NCI-H187 treated with DMSO at 0.1 percent for 48 hours (cell line): Measurements from ENCODE around the gene PSMD14.
"Not testable (repeated sequence)": the region's sequence is repeated elsewhere in the genome, so short reads cannot be mapped to it uniquely, and the experiment has no call there.

Experiments used
- DNase-seq: peaks from one replicate; lab custom pipeline; 2025; lab: John Stamatoyannopoulos, UW

Gene PSMD14

DNA sequence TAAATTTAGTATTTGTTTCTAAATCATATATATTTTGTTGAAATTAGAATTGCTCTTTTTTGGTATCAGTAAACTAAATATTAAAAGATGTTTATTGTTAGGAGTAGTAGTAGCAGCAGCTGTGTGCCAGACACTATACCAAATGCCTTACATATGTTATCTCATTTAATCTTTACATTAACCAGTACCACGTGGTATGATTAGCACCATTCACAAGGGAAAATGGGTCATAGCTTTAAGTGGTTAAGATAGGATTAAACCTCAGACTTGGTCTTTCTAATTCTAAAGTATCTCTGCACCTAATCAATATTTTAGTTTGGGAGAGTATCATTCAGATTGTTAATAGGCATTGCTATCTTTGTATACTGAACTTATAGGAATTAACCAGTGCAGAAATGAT lies 29.0 kb downstream of the PSMD14 start:
- no peak for DNase-seq

DNA sequence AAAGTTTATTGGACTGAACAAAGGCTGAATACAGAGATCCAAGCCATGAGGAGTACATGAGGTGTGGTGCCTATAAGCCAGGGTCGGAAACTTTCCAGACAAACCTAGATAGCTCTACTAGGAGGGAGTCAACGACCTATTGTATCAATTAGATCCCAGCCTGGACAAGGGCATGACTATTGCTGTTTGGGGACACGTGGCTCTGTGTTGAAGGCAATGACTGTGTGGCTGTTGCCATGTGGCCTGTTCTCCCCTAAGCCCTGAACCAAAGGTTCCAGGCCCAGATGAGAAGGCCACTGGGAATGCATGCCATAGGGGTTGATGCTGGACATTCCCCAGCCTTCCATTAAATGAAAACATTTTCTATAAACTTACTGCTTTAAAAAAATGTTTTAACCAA lies 31.3 kb downstream of the PSMD14 start:
- DNase-seq, result not testable (repeated sequence)

DNA sequence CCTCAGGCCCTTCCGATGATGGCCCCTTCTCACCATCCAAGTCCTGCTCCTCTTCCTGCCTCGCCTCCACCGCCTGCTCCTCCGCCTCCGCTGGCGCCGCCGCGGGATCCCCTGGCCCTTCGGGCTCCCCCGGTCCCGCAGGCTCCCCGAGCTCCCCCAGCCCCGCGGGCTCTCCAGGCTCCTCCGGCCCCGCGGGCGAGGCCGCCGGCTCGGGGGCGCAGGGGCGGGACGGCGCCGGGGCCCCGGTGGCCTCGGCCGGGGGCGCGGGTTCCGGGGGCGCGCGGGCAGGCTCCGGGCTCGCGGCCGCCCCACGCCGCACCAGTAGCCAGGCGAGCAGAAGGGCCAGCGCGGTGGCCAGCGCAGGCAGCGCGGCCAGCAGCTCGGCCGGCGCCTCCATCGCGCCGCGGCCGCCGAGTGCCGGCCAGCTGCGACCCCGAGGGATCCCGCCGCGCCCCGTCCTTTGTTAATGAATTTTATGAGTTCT lies 32.7 kb downstream of the PSMD14 start:
- DNase-seq, result not testable (repeated sequence)

DNA sequence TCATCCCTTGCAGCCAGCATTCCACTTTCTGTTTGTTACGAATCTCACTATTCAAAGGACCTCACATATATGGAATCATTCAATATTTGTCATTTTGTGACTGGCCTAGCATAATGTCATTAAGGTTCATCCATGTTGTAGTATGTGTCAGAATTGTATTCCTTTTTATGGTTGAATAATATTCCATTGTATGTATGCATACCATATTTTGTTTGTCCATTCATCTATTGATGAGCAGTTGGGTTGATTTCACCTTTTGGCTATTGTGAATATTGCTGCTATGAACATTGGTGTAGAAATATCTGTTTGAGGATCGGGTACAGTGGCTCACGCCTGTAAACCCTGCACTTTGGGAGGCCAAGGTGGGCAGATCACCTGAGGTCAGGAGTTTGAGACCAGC lies 35.0 kb downstream of the PSMD14 start:
- no peak for DNase-seq

DNA sequence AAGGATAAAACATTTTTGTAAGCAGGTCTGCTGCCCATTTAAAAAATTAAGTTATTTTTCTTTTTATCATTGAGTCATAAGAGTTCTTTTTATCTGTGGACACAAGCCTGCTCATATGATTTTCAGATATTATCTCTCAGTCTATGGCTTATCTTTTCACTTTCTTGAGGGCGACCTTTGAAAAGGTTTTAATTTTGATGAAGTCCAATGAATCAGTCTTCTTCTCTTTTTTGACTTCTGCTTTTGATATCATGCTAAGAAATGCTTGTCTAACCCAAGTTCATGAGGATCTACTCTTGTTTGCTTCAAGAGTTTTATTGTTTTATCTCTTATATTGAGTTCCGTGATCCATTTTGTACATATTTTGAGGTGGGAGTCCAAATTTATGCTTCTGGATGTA lies 36.5 kb downstream of the PSMD14 start:
- no peak for DNase-seq

DNA sequence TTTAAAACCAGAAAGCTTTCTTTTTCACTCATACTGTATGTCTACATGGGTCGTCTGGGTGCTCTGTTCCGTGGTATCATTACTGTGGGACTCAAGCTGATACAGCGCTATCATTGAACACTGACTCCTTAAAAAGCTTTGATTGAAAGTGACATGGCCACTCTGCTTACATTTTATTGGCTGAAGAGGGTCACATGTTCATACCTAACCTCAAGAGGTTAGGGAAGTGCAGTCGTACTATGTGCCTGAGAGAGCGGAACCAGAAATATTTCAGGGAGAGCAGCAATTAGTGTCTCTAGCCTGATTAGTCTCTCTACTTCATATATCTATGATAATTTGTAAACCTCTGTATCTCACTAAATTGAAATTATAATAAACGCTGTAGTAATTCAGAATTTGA lies 43.5 kb downstream of the PSMD14 start:
- no peak for DNase-seq

DNA sequence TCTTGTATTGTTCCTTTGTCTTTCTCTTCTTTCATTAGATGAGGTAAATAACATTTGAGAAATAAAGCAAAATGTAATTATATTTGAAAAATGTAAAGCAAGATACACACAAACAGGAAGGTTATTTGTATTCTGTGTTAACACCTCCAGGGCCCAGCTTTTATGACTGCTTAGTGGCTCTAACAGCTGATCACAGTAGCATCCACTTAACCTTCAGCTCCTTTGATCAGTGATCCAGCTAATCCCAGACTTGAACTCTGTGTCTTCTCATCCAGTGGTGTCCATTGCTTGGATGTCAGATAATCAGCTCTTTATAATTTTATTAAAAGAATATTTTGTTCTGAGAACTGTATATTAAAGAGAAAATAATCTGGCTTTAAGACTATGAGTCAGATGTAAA lies 44.5 kb downstream of the PSMD14 start:
- no peak for DNase-seq

DNA sequence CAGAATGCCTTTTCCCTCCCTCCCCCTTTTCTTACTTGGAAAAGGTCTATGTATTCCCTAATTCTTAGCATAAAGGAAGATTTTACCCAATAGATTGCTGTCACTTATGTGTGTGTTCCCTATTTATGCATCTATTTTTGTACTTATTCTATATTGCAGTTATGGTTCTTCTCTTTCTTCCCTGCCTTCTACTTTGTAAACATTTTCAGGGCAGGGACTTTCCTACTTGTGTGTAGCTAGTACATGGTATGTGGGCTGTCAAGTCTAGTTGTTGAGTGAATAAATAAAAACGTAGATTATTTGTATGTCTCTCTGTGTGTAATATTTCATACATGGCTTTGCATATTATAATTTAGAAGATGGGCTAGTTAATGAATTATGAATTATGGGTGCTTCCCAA lies 45.3 kb downstream of the PSMD14 start:
- no peak for DNase-seq

DNA sequence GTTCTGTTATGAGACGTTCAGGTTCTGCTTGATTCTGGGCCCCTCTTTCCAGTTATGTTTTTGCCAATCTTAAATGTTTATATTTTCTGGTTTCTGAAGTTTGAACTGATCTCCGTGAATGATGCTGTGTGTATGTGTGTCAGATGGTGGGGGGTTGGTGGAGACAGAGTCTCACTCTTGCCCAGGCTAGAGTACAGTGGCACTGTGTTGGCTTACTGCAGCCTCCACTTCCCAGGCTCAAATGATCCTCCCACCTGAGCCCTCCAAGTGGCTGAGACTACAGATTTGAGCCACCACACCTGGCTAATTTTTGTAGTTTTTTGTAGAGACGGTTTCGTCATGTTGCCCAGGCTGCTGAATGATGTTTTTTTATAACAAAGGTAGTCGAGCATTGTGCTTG lies 45.9 kb downstream of the PSMD14 start:
- no peak for DNase-seq

DNA sequence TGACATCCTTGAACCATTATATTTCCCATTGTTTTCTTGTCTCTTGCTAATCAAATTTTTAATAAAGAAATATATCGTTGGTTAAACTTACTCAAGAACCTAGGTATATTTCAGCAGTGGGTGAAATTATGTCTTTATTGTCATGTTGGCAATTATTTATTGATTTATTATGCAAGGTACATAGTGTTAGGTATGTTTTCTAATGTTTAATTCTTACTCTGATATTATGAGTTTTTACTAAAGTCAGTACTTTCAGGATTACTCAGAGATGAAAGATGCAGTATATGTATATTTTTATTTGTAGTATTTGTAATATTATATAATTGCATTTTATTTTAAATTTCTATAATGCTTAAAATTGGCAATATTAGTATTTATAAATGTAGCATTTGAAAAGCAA lies 46.9 kb downstream of the PSMD14 start:
- DNase-seq, result no peak

DNA sequence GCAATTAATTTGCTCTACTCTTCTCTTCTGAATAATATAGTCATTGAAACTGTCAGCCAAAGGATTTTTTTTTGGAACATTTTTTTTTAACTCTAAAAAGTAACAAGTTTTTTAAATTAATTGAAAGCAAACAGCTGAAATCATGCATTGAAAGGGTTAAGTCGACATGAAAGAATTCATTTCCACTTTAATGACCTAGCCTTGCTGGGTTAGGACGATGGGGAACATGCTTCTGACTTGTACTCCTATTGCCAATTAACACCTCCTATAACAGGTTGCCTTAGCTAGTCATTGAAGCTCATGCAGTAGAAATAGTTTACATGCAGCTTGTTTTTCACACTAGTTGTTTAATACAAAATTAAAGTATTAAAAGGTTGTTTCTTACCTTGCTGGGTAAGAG lies 47.8 kb downstream of the PSMD14 start:
- DNase-seq, result no peak

DNA sequence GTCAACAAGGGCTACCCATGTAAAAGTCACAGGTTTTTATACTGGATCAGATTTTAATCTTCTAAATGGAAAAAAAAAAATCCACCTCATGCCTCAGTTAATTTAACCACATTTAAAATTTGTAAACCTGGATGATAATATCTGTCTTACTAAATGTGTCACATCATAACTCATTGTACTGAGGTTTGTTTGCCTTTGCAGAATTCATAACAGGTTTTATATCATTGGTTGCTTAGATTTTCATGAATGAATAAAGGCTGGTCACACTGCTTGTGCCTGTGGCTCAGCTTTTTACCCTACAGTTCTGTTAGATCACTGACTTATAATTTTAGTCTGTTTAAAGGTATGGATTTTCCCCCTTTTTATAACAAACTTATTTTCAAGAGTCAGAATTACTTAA lies 48.9 kb downstream of the PSMD14 start:
- no peak for DNase-seq

DNA sequence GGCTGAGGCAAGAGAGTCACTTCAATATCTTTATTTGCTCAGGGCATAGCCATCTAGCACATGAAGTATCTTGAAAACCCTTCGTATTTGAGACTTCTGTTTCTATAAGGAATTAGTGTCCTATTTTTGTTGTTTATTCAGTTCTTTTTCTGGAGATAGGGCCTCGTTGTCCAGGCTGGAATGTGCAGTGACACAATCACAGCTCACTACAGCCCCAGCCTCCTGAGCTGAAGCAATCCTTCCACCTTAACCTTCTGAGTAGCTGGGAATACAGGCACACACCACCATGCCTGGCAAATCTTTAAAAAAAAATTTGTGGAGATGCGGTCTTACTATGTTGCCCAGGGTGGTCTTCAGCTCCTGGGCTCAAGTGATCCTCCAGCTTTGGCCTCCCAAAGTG lies 50.6 kb downstream of the PSMD14 start:
- DNase-seq, result no peak

DNA sequence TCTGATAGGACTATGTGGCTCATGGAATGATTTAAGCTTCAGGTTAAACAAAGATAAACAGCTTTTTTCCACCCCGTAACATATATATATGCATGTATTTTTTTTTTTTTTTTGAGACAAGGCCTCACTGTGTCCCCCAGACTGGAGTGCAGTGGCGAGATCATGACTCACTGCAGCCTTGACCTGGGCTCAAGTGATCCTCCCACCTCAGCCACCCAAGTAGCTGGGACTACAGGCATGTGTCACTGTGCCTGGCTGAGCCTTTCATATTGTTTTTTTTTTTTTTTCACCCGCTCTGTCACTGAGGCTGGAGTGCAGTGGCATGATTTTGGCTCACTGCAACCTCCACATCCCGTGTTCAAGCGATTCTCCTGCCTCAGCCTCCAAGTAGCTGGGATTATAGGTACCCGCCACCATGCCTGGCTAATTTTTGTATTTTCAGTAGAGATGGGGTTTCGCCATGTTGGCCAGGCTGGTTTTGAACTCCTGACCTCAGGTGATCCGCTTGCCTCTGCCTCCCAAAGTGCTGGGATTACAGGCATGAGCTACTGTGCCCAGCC lies 52.0 kb downstream of the PSMD14 start:
- not testable (repeated sequence) for DNase-seq

DNA sequence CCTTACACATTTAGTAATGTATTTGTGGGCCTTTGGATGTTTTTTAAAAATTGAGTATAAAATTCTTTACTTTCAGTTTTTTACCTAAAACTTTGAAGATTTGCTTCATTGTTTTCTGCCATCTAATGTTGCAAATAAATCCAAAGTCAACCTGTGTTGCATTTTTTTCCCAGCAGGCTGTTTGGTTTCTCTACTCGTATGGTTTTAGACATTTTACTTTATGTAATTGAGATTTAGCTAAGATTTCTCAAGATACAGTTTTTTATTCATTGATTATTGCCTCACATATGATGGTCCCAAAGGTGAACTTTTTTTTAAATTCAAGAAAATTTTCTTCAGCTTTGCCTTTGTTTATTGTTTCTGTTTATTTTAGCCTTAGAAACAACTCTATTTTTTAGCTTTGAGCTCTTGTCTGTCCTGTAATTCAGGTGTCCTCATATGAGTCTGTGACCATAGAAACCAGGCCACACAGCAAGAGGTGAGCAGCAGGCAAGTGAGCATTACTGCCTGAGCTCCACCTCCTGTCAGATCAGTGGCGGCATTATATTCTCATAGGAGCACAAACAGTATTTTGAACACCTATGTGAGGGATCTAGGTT lies 54.4 kb downstream of the PSMD14 start:
- no peak for DNase-seq

DNA sequence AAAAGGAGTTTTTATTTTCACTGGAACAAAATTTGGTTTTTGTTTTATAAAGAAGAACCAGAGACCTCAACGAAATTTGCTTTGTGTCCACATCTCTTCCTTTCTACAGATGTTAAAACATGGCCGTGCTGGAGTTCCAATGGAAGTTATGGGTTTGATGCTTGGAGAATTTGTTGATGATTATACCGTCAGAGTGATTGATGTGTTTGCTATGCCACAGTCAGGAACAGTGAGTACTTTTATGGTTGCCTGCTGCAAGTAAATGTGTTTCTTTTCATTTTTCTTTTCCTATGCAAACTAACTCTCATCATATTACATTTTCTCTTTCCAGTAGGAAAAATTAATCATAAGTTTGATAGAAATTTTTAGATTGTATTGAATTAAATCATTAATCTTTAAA lies 59.5 kb downstream of the PSMD14 start:
- no peak for DNase-seq

DNA sequence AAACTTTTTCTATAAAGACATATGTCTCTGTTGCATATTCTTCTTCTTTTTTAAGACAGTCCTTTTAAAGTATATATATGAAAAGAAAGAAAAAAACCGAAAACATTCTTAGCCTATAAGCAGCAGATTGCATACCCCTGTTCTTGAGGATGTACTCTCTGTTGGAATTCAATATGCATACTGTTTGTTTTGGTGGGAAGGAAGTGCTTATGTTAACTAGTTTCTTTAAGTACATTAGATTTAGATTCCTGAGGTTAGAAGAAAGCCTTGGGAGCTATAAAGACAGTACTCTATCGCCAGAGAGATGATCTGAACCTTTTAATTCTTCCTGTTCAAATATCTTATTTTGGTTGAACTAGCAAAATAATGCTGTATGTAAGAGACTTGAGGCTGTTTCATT lies 61.1 kb downstream of the PSMD14 start:
- no peak for DNase-seq

DNA sequence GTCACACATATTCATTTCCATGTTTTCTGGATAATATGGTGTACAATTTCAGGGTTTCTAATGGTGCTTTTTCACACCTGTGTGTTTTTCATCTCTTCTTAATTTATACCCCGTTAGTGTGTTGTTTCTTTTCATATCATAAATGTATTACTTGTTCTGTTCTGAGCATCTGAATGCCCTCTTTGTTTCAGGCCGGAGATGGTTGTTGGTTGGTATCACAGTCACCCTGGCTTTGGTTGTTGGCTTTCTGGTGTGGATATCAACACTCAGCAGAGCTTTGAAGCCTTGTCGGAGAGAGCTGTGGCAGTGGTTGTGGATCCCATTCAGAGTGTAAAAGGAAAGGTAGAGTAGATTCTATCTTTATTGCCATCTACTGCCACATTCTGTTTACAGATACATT lies 62.8 kb downstream of the PSMD14 start:
- no peak for DNase-seq

DNA sequence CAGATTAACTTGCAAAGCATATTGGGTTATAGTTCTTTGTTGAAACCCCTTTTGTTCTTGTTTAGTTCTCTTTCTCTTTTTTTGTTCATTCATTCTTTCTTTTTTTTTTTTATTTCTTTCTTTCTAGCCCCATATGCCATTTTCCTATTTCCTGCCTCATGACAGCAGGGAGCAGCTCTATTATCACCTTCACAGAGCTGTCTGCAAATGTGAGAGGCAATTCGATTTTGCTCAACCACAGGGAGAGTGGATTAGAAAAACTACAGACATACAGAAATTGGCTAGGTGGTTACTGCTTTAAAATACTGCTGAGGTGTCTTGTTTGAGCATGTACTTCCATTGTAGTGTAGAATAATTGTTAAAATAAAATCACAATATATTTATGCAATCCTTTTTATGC lies 63.6 kb downstream of the PSMD14 start:
- DNase-seq, result no peak

DNA sequence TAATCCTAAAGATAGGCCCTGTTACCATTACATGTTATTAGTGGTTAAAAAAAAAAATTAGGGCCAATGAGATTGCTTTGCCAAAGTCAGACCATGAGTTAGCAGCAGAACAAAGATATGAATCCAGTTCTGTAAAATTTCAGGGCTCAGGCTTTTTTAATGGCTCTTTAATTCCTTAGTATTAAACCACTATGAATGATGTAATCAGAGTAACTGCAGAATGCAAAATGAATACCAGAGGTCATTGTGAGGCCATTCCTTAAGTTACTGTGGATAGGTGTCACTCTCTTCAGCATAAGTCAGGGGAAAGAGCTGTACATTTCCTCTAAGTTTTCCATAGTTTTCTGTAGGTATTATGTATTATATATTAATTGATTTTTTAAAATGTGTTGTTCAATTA lies 65.7 kb downstream of the PSMD14 start:
- no peak for DNase-seq

DNA sequence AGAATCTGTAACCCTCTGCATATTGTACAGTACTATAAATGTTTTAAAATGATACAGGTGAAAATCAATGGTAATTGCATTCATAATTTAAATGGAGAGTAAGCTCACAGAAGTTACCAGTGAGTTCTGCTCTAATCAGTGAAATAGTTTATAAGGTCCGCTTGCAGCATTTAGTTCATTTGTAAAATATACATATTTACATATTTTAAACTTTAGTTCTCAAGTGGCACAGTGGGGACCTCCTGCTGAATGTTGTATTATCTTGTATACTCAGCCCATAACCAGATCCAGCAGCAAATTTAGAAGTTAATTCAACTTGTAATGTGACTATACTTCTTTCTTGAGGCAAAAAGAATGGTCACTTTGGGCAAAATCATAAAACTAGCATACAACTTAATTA lies 66.2 kb downstream of the PSMD14 start:
- DNase-seq, result no peak

DNA sequence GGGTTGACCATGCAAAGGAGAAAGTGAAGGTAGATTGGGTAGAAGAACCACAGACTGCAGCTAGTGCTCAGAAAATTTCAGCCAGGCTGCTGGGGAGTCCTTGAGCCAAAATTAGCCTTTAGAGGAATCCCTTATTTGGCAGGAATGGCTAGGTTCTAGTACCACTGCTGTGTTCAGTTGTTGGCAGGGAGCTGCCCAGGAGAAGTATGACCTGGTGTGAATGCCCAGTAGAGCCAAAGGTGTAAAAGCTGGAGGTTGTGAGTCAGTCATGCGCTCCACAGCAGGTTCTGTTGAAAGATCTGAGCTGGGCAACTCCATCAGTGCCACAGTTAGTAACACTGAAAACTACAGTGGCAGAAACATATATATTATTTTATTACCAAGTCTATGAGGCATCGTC lies 71.5 kb downstream of the PSMD14 start:
- DNase-seq, result no peak

DNA sequence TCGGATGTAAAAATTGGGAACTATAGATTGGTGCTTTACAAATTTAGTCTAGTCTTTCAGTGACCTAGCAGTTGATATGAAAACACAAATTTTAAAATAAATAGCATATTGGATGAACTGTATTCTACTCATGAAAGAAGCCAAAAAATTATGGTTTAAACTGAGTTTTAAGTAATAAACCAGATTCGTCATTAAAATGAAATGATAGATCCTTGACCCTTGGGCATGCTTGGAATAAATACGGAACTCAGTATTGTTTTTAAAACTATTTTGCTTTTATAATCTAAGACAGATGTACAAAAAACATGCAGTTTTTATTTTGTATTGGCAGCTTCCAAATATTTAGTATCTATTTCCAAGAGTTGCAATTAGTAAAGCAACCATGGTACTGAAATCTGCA lies 73.3 kb downstream of the PSMD14 start:
- no peak for DNase-seq

DNA sequence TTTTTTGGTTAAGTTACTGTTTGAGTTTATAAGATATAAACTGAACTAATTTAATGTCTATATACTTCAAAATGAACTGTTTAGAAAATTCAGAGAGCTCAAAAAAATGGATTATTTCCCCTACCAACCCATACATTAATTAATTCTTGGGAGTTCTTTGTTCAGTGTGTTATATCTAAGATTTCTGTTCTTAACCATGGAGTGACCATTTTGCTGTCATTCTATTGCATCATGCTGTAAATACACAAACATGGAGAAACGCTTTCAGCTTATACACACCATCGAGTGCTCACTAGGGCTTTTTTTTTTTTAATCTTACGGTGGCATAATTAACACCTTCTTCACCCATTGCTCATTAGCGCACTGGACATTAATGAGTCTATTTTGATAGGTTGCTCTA lies 74.5 kb downstream of the PSMD14 start:
- no peak for DNase-seq
